ENCODE measurements around the gene ZWILCH.
"Not testable (repeated sequence)": the region's sequence is repeated elsewhere in the genome, so short reads cannot be mapped to it uniquely, and the experiment has no call there.

Gene ZWILCH

DNA sequence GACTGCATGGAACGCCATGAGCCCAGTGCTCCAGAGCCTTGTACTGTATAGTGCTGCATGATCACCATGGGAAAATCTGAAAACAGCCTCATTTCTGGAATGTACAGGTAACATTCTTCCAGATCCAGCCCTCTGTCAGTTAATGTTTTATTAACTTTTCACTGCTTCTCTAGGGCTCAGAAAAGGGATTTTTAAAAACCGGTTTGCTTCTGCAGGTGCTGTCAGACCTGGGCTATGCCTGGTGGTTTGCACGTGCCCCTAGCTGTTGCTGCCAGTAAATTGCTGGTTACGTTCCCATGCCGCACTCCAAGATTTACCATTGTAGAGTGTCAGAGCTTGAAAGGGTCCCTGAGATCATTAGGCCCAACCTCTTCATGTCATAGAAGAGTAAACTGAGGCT lies 16.6 kb upstream of the ZWILCH start:
- DNase-seq (ENCODE audit: low read depth in 2 of 2) = no peak

DNA sequence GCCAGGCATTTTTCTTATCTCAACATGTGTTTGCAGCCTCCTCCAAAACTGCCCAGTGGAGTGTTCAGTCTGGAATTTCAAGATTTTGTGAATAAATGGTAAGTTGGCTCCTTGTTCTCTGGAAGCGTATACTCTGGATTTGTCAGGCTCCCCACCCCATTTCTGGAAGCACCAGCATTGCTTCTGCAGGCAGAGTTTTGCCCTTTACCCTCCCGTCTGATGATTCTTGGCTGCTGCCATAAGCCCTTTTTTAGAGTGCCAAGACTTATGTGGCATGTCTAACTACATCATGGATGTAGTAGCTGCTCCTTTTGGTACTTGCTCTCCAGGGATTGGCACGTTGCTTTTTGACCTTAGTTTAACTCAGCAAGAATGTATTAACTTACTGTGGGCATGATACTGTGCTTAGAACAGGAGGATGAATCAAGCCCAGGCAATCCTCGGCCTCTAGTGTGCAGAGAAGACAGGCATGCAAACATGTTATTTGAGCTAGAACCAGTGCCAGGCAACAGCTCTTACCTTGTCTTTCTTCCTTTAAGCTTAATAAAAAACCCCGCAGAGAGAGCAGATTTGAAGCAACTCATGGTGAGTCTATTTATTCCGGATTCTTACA lies 15.8 kb upstream of the ZWILCH start:
- DNase-seq (ENCODE audit: low read depth in 2 of 2) = no peak

DNA sequence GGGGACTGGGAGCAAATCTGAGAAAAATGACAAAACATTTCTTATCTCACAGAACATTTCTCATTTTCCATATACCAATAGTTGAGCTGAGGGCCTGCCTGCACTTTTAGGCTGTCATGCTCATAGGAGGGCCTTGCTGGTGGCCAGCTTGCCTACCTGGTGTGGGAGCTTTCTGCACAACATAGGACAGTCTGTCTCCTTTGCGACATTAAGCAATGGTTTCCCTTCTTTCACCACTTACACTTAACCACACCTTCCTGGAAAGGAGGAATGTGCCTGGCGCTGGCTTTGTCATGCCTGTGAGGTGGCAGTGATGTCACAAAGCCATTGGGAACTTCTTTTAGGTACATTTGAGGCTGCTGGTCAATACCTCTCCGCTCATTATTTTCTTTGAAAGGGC lies 13.3 kb upstream of the ZWILCH start:
- no peak for DNase-seq (ENCODE audit: low read depth in 2 of 2)

DNA sequence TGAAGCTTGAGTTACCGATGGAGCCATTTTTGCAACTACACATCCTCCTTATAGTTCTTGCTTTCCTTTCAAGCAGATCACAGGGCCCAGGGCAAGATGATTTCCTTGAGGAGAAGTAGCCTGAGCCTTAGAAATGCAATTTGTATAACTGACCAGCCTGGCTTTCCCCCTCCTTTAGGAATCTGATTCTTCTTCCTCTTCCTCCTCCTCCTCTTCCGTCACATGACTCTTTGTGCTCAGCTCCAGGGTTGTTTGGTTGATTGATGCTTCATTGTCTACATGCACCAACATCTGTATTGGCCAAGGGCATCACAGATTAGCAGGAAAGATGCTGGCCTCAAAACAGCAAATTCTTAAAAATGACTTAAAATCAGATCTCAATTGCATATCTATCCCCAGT lies 10.9 kb upstream of the ZWILCH start:
- no peak for DNase-seq (ENCODE audit: low read depth in 2 of 2)

DNA sequence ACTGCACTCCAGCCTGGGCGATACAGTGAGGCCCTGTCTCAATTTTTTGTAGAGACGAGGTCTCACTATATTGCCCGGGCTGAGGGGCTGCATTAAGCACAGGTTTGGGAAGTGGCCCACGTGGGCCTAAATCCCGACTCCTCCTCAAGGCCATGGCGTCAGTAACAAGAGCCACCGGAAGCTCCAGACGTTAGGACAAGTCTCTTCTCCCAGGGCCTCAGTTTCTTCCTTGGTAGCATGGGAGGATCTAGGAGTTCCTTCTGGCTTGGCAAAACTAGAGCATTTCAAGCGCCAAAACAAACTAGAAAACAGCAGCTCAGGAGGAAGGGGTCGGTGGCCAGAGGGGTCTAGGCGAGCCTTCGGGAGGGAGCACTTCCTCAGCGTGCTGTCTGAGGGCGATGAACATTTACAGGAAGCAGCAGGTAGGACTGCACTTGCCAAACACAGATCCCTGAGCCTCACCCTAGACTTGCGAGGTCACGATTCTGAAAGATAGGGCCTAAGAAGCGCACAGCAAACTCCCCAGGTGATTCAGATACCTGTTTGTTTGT lies 8.1 kb upstream of the ZWILCH start:
- peak in 1 of 2 donors; percentile 7 for DNase-seq (ENCODE audit: low read depth in 2 of 2)

DNA sequence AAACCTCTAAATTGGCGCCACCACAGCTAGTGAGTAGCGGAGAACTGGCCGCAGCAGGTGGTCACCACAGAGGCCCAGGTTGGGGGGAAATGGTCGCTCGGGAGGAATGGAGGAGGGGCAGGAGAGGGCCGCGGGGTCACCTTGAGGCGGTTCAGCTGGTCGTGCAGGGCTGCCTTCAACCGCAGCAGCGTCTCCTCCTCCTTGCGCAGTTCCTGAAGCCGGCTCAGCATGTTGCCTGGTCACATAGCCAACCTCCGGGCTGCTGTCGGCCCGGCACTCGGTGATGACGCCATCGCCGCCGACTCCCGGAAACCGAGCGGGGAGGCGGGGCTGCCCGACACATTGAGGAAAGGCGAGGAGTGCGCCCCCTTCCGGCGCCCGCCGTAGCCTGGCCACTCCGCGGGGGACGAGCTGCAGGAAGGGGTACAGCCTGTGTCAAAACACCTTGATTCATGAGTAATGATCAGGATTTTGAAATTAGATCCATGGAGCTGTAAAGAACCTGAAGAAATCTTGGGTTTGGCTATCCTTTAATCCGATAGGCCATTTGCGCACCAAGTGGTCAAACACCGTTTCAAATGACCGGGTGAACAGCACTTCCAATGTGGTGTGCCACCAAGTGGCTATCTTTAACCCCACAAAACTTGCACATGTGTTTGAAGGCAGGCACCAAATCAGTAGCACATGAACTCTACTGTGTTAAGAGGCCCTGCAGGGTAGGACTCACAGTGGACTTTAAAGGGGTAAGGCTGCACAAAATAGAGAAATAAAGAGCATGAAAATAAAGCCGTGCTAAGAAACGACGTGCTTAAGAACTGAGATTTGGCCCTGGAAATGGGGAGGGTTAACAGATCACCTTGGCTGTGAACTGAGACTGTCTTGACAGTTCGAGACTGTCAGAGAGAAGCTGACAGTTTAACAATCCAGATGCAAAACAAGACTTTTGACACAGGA lies 7.3 kb upstream of the ZWILCH start, which contains the start of gene SNAPC5:
Gene SNAPC5 (minus strand): TSS at position 261 of the 954 bp plus-strand sequence. CDS start 31 bp downstream, at position 230.
- peak; percentile 94 to 99 for DNase-seq (ENCODE audit: low read depth in 2 of 2)

DNA sequence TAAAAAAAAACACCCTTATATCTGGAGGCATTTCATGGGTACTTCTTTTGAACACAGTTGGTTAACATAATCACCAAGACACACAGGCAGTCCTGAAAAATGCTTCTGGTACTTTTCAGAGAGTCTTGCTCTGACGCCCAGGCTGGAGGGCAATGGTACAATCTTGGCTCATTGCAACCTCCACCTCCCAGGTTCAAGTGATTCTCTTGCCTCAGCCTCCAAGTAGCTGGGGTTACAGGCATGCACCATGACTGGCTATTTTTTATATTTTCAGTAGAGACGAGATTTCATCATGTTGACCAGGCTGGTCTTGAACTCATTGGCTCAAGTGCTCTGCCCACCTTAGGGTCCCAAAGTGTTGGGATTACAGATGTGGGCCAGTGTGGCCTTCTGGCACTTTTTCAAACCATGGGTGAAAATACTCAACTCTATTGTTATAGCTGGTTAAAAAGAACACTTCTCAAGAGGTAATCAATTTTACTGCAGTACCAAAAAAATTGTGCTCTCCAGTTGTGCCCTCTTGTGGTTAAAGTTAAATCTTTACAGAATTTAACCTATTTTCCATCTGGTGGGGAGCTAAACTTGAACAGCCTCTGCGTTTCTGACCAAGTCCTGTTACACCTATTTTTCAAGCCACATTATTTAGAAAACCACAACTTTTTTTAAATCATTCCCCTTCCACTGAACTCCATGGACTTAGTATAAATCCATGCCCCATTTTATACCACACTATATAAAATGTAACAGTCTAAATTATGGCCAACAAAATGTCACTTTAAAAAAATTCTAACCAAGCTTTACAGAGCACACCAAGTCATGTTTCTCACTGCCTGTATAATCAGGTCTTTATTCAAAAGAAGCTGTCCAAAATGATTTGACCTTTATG lies 6.4 kb upstream of the ZWILCH start:
- DNase-seq (ENCODE audit: low read depth in 2 of 2) = no peak

DNA sequence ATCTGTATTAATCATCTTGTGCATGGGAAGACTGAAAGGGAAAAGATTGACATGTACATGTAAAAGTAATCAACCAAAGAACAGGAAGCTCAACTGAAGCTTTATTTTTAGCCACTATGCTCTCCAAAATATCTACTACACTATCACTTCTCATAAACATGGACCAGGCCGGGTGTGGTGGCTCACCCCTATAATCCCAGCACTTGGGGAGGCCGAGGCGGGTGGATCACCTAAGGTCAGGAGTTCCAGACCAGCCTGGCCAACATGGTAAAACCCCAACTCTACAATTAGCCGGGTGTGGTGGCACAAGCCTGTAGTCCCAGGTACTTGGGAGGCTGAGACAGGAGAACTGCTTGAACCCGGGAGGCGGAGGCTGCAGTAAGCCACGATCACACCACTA lies 4.8 kb upstream of the ZWILCH start:
- DNase-seq (ENCODE audit: low read depth in 2 of 2) = not testable (repeated sequence)

DNA sequence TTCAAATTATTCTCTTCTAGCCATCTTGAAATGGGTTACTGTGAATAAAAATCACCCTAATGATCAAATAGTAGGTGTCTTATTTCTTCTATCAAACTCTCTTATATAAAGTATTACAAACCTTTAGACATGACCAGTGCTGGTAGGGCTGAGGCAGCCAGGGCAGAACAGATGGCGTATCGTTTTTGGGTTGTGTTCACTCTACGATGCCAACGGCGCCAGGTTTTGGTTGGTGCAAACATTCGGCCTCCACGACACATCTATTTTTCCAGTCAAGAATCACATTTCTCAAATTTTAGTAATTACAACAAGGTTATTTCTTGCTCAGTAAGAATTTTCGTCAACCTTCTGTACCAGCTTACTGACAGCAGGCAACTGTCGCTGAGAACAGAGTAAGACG lies 2.6 kb upstream of the ZWILCH start:
- DNase-seq (ENCODE audit: low read depth in 2 of 2) = no peak

DNA sequence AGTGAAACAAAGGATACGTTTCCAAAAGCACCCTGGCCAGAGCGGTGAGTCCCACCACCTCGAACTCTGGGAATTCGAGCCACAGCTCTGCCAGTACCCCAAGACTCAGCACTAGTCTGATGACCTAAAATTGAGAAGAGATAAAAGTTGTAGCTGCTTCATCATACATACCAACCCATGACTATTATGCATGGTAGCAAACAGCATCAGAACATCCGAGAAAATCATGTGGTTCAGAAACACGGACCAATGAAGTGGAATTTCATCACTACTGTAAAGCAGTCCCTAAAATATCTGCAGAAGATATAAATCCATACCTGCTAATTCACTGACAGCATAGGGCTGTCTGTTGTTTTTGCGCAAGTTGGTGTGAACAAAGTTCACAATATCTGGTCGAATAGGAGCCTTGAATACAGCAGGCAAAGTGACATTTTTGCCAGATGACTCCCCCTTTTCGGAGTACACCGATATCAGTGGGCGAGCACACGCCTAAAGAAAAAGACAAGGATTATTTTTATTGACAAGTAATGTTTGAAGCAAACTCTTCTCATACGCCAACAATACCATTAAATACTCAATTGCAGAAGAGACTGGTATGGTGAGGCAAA lies 2.0 kb upstream of the ZWILCH start:
- not testable (repeated sequence) for DNase-seq (ENCODE audit: low read depth in 2 of 2)

DNA sequence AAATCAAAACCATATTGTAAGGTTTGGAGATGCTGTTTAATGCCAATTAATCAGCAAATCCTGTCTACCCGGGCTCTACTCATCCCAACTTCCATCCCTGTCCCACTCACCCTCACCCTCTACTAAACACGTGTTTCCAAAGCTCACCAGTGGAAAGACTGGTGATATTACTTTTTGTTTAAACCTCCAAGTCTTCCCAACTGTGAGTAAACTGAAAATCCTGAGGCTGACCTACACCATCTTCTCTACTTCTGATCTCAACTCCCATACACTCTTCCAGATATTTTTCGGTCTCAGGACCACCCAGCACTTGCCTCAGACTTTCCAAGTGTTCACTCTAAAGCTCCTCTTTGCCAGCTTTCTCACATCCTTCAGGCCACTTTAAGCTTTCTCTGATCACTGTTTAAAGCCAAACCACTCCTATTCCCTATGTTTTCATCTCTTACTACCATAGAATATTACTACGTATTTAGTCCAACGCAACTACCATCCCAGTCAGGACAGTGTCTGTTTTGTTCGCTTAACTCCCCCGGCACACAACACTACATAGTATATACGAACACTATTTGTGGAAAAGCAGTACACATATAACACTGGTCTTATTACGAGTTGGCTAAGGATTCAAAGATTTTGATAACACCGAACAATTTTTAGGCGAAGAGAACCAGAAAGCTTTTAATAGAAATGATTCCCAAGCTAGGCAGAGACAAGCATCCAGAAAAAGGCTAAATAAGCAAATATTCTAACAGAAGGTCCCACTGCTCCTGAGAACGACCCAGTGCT lies 1.2 kb upstream of the ZWILCH start:
- DNase-seq (ENCODE audit: low read depth in 2 of 2) = no peak

DNA sequence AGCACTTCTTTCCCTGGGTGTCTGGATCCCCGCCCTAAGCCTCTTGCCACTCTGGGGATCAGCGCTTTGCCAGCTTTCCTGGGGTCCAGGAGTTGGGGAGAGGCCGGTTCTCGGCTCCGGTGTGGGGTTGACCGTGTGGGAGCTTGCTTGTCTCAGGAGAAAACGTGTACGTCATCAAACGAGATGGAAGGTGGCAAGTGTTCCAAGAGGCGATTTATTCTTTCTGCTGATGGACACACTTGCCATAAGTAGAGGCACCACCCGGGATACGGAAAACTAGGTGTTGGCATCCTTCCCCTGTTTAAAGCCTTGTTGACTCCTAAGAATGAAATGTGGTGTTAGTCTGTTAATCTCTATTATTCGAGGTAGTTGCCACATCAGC lies 295 bp downstream of the ZWILCH start:
- no peak for DNase-seq (ENCODE audit: low read depth in 2 of 2)

DNA sequence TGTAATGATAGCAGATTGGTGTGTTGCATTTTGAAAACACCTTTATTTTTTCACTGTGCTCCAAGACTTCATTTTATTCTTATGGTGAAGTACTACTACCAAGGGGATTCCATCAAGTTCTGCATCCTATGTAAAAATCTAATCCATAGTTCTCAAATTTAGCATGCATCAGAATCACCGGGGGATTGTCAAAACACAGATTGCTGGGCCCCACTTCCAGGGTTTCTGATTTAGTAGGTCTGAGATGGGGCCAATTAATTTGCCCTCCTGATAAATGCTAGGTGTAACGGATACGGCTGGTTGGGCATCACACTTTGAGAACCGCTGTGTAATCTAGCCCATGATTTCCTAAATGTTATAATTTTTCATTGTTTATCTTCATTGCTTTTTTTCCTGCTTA lies 692 bp downstream of the ZWILCH start:
- DNase-seq (ENCODE audit: low read depth in 2 of 2) = no peak

DNA sequence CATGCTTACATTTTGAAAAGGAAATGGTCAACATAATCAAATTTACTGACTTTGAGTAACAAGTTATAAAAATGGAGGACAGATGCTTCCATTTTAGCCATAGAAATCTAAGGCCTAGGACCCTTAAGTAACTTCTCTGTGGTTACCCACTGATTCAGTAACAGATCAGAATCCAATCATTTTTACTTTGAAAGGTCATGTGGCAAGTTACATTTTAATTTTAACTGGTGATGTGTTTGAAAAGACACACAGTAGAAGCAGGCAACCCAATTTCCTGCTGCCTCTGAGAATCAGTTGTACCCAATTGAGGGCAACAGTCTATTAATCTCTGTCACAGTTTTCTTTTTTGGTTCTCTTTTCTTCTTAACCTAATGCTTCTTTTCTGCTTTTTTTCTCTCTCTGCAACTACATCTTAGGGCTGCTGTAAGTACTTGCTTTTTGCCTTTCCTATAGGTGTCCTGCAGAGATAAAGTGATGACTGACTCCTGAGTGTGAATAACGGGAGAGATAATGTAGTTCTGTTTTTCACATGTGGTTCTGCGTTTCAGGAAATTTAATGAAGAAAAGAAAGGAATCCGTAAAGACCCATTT lies 3.3 kb downstream of the ZWILCH start:
- DNase-seq (ENCODE audit: low read depth in 2 of 2) = no peak

DNA sequence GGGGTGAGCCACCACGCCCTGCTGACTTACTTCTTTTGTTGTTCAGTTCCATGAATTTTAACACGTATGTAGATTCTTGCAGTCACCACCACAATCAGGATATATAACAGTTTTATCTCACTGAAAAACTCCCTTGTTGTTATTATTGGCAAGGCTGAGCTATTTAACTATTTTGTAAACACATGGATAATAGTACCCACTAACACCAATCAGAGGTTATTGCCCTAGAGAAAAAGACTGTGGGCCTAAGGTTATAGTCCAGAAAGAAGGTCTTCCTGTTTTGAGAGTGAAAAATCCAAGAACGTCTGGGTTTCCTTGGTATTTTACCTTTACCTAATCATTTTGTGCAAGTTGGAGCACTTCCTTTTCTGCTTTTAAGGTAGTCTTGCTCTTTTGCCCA lies 9.5 kb downstream of the ZWILCH start:
- no peak for DNase-seq (ENCODE audit: low read depth in 2 of 2)

DNA sequence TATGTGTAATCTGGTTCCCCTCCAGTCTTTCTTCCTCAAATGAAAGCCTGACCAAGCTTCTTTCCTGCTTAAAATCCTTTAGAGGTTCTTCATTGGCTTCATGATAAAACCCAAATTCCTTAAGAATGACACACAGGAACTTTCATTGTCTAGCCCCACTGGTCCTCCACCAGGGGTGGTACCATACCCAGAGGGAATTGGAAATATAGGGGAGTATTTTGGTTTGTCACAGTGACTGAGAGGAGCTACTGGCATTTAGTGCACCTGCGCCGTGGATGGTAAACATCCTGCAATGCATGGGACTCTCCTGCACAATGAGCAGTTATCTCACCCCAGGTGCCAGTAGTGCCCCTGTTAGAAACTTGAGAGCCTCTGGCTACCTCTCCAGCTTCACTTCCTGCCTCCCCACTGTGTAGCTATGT lies 10.8 kb downstream of the ZWILCH start:
- no peak for DNase-seq (ENCODE audit: low read depth in 2 of 2)

DNA sequence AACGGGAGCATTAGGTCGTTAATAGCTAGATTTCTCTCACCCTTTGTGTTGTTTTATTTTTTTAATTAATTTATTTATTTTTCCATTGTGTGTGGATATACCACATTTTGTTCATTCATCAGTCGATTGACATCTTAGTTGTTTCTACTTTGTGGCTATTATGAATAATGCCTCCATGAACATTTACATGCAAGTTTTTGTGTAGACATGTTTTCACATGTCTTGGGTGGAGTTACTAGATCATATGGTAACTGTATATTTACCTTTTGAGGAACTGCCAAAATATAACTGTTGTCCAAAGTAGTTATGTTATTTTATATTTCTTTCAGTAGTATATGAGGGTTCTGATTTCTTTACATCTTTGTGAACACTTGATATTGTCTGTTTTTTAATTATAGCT lies 18.8 kb downstream of the ZWILCH start:
- no peak for DNase-seq (ENCODE audit: low read depth in 2 of 2)

DNA sequence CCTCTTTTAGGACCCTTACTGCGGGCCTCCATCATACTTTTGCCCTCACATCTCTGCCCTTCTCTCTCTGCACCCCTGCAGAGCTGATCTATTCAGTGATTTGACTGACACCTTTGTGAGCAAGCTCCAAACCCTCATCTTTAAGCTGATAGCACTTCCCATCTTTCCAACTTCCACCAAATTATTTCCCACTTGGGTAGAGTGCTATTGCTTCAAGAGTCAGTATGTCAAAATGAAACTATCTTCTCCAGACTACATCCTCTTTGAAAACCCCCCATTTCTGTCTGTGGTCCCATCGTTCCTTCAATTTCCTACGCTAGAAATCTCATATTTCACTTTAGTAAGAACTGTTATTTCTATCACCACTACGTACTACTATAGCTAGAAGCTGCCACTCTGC lies 19.7 kb downstream of the ZWILCH start:
- DNase-seq (ENCODE audit: low read depth in 2 of 2) = no peak

DNA sequence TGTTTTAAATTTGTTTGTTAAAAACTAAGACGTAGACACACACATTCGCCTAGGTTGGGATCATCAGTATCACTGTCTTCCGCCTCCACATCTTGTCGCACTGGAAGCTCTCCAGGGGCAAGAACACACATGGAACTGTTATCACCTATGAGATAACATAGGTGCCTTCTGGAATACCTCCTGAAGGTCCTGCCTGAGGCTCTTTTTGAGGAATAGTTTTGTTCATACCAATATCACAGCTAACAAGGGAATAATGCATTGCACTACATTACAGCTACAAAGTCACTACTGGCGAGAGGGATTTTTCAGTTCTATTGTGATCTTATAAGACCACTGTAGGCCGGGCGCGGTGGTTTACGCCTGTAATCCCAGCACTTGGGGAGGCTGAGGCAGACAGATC lies 29.9 kb downstream of the ZWILCH start:
- DNase-seq (ENCODE audit: low read depth in 2 of 2) = no peak

DNA sequence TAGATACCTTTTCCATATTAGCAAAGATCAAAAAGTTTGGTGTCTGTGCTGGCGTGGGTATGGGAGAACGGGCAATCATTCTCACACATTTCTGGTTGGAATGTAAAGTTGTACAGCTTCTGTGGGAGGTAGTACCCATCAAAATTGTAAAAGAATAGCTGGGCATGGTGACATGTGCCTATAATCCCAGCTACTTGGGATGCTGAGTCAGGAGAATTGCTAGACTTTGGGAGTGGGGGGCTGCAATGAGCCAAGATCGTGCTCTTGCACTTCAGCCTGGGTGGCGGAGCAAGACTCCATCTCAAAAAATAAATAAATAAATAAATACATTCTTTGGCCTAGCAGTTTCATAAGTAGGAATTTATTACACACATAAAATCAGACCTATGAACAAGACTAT lies 37.8 kb downstream of the ZWILCH start:
- DNase-seq (ENCODE audit: low read depth in 2 of 2) = no peak
